K562 treated with DMSO at 1 percent for 48 hours (cell line): ENCODE measurements around the gene ARPIN. TPM values are rescaled to one million over a fixed set of nuclear protein-coding genes. Genes with fewer than 3 reads are reported as not detected.

Experiments
- total RNA-seq: library from RNA; unstranded; fragments of 300-600 nt; gene quantifications from 2 replicates; pipeline ENCODE4 v1.2.3, GENCODE V29; 2022; ENCODE audit warnings: low replicate concordance; ENCODE audit errors: extremely low read depth

ARPIN gene
- total RNA-seq = not detected in 2 replicates

DNA sequence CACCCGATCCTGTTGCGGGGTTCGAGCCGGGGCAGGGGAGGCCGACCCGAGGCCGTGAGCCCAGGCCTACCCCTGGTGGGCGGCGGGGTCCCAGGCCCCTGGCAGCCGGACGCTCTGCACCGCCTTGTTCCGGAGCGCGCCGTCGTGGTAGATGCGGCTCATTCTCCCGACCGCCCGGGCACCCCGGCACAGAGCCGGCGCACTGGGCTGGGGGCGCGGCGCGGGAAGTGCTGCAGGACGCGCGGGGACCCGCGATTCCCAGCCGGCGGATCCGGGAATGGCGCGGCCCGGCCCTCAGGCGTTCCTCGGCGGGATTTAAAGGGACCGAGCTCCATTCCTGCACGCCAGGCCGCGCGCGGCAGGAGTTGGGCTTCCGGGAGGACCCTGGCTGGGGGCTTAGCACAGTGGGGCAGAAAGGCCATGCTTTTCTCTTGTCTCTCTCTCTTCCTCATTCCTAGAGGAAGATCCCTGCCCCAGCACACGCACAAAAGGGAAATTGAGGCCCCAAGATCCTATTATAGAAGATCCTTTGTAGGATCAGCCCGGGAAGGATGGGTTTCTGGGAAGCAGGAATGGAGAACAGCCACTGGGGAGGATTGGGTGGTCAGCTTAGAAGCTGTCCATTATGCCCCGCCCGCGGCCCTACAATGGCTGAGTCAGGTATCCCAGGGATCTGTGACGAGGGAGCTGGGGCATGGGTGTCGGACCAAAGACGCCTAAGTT, at the start of gene ARPIN:
TSS of gene ARPIN (minus strand) at position 279 of the 723 bp plus-strand sequence. CDS start at position 162, 117 bp downstream.

DNA sequence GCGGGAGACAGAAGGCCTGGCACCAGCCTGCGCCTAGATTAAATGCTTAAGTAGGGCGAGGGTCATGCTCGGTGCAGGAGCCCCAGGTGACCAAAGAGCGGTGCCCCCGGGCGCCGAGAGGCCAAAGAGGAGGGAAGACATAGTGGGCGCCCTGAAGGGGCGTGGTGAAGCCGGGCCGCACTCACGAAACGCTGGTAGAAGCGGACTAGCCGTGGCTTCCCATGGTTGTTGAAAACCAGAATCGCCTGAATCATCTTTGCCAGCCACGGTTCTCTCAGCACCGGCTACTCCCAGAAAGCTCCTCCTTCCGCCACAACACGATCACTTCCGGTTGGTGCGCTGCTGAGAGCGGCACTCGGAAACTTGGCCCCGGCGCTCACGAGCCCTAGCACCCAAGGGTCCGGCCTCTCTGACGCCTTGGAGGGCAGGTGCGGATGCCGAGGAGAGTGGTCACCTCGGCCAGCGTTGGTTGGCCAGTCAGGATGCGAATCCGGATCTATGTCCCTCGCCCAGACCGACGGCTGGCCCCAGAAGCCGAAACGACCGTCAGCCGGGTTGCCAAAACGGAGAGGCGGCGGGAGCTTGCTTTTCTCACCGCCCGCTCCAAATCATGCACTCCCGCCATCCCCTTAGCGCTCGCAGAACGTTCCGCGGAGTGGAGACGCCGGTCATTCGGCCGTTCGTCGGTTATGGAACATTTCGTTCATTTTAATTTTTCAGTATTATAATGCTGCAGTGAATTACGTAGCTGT, 18.9 kb downstream of the ARPIN start, which contains the start of gene AP3S2:
TSS of gene AP3S2 (minus strand) at position 299 of the 752 bp plus-strand sequence. CDS start at position 254, 45 bp downstream.

Other genes with a start within 250 kb of the ARPIN start
- not detected in 2 replicates for gene PLIN1, start 233.6 kb downstream of the ARPIN start, total RNA-seq
- not detected in 2 replicates for gene PEX11A, start 222.2 kb downstream of the ARPIN start, total RNA-seq
- not detected in 2 replicates for gene WDR93, start 222.1 kb downstream of the ARPIN start, total RNA-seq
- not detected in 2 replicates for gene MESP1, start 161.7 kb downstream of the ARPIN start, total RNA-seq
- not detected in 2 replicates for gene MESP2, start 136.6 kb downstream of the ARPIN start, total RNA-seq
- gene ANPEP, start 98.1 kb downstream of the ARPIN start, total RNA-seq = not detected in 2 replicates
- gene AP3S2, start 19.0 kb downstream of the ARPIN start, total RNA-seq = not detected in 2 replicates
- not detected in 2 replicates for gene ZNF710, start 88.4 kb upstream of the ARPIN start, total RNA-seq
- gene IDH2, start 189.5 kb upstream of the ARPIN start, total RNA-seq = not detected in 2 replicates